GM15510 (cell line): ENCODE measurements around the gene LYRM4.

Source experiments
- POLR2A ChIP-seq: IDR thresholded peaks from 3 replicates; pipeline ENCODE4 v1.6.1; 2011; ENCODE audit warnings: borderline replicate concordance; ENCODE audit not compliant: insufficient read length; ENCODE audit errors: extremely low read depth

The LYRM4 gene

GRCh38 chr6:5208057-5208456, 52.7 kb downstream of the LYRM4 start:
- no peak for TF ChIP-seq POLR2A

- TF ChIP-seq POLR2A: no peak
Observed at GRCh38 chr6:5206920-5207561, 53.7 kb downstream of the LYRM4 start.

- TF ChIP-seq POLR2A: no peak
Observed at GRCh38 chr6:5205877-5206850, 54.6 kb downstream of the LYRM4 start.

- TF ChIP-seq POLR2A: no peak
Observed at GRCh38 chr6:5205035-5205507, 55.7 kb downstream of the LYRM4 start.

- no peak for TF ChIP-seq POLR2A
Observed at GRCh38 chr6:5204376-5204775, 56.4 kb downstream of the LYRM4 start.

- no peak for TF ChIP-seq POLR2A
Observed at GRCh38 chr6:5203546-5203945, 57.2 kb downstream of the LYRM4 start.

- TF ChIP-seq POLR2A: no peak
Observed at GRCh38 chr6:5202941-5203340, 57.8 kb downstream of the LYRM4 start.

- no peak for TF ChIP-seq POLR2A
Observed at GRCh38 chr6:5202206-5202605, 58.5 kb downstream of the LYRM4 start.

GRCh38 chr6:5201271-5201670, 59.5 kb downstream of the LYRM4 start:
- no peak for TF ChIP-seq POLR2A

- TF ChIP-seq POLR2A: no peak
Observed at GRCh38 chr6:5199702-5200101, 61.0 kb downstream of the LYRM4 start.

- TF ChIP-seq POLR2A: no peak
Observed at GRCh38 chr6:5199283-5199682, 61.5 kb downstream of the LYRM4 start.

- TF ChIP-seq POLR2A: no peak
Observed at GRCh38 chr6:5197084-5197483, 63.7 kb downstream of the LYRM4 start.

GRCh38 chr6:5192135-5192794, 68.5 kb downstream of the LYRM4 start:
- TF ChIP-seq POLR2A: no peak

- TF ChIP-seq POLR2A: no peak
Observed at GRCh38 chr6:5191722-5192121, 69.0 kb downstream of the LYRM4 start.

GRCh38 chr6:5191222-5191621, 69.5 kb downstream of the LYRM4 start:
- no peak for TF ChIP-seq POLR2A
